GM20431 (cell line): Measurements from ENCODE around the gene COPZ1.

Source experiments
- in situ Hi-C: fragments of 300-500 bp; cut with MseI, MboI; formaldehyde crosslinking; loops from one replicate; pipeline ENCODE4 v1.15.0; 2020; ENCODE audit warnings: low sequenced_read_pairs; ENCODE audit not compliant: unreplicated experiment

The COPZ1 gene

GRCh38 chr12:54356951-54357356 is 32.0 kb downstream of the COPZ1 start:
- in situ Hi-C loops = loop anchor here (25.0 kb wide), 1 partner anchor 345 kb away; the partner anchor contains the start of genes HOXC8 and HOXC9

- in situ Hi-C loops = loop anchor here (25.0 kb wide), 1 partner anchor 345 kb away; the partner anchor contains the start of genes HOXC8 and HOXC9
These were observed 32.7 kb downstream of the COPZ1 start for GRCh38 chr12:54357506-54358190.

DNA sequence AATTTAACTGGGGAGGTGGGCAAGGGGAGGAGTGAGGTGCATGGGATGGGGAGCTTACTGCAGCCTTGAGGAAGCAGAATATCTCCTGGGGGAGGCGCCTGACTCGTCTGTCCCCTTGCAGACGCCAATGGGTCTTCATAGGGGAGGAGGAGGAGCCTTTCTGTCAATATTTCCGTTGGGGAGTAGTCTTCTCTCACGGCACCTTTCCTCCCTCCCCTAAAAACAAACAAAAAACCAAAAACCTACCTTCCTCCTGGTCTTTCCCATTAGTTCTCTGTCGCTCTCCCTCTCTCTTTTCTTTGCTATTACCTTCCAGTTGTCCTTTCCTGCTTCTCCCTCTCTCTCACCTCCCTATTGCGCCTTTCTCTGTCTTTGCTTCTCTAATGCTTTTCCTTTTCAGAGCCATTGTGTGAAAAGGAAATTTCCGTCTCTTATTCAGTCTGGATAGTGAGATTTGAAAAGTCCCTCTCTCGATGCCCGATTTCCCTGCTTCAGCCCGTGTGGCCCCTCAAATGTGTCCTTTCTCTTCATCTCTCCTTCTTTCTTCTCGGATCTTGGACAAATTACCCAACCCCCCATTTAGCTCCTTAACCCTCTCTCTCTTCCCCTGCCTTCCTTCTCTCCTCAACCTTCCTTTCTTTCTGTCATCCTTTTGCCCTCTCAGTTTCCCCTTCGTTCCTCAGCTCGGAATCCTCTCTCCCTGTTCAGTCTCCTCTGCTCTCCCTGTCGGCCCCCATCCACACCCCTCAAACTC is 33.4 kb downstream of the COPZ1 start:
- in situ Hi-C loops = loop anchor here (25.0 kb wide), 1 partner anchor 346 kb away; the partner anchor contains the start of genes HOXC8 and HOXC9

DNA sequence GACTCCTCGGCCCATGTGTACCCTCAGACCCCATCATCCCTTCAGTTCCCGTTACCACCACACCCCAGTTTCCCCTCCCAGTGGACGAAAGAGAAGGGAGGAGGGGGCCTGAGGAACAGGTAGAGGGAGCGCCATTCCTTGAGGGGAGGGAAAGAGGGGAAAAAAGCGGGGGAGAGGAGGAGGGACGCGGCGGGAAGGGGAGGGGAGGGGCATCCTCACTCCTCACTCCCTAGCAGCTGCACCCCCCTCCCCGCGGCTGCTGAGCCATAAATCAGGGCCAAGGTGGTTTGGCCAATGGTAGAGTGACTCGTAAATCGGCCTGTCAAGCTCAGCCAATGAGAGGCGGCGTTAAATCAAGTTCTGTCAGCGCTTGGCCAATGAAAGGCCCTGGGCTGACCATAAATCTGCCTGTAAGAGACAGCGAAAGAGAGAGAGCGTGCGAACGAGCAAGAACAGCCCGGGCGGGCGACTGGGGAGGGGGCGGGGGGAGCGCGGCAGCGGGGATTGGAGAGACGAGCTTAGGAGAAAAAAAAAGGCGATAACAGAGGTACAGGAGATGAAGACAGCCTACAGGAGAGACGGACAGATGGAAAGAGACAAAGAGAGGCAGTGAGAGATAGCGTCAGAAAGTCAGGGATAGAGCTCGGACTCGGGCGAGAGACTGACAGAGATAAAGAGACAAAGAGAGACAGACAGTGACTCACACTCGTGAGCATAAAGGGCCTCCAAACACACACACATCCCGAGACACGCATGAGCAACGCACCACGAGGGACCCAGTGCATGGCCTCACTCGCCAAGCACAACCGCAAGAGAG is 34.2 kb downstream of the COPZ1 start:
- in situ Hi-C loops = loop anchor here (25.0 kb wide), 1 partner anchor 347 kb away; the partner anchor contains the start of genes HOXC8 and HOXC9

GRCh38 chr12:54359762-54360351 is 34.9 kb downstream of the COPZ1 start:
- in situ Hi-C loops = loop anchor here (10.0 to 25.0 kb wide), 2 partner anchors 145 to 348 kb away; partner anchors contain the start of genes HOXC8 and HOXC9

DNA sequence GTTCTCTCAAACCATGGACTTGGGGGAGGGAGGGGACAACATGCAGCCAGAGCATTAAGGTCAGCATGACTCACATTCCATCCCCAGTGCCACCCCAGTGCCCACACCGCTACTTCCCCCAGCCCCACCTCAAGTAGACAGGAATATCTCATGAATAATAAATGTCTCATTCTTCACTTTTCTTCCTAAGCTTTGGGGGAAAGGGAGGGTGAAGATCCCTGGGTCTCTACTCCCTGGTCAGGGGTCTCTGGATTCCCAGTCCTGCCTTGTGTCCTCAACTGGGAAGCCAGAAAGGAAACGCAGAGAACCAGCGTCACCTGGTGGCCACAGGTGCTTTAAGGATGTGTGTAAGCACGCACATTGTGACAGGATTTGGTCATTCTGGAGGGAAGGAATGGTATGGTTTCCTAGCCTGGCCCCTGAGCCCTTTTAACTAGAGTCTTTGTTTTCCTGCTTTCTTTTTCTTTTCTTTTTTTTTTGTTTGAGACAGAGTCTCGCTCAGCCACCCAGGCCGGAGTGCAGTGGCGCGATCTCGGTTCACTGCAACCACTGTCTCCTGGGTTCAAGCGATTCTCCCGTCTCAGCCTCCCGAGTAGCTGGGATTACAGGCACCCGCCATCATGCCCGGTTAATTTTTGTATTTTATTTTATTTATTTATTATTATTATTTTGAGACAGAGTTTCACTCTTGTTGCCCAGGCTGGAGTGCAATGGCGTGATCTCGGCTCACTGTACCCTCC is 36.0 kb downstream of the COPZ1 start:
- in situ Hi-C loops = loop anchor here (10.0 to 25.0 kb wide), 2 partner anchors 146 to 349 kb away; partner anchors contain the start of genes HOXC8 and HOXC9

- in situ Hi-C loops = loop anchor here (10.0 to 25.0 kb wide), 2 partner anchors 148 to 351 kb away; partner anchors contain the start of genes HOXC8 and HOXC9
These were observed 38.1 kb downstream of the COPZ1 start for GRCh38 chr12:54363047-54363446.

- in situ Hi-C loops = loop anchor here (10.0 to 25.0 kb wide), 2 partner anchors 149 to 351 kb away; partner anchors contain the start of genes HOXC8 and HOXC9
These were observed 38.7 kb downstream of the COPZ1 start for GRCh38 chr12:54363618-54364017.

DNA sequence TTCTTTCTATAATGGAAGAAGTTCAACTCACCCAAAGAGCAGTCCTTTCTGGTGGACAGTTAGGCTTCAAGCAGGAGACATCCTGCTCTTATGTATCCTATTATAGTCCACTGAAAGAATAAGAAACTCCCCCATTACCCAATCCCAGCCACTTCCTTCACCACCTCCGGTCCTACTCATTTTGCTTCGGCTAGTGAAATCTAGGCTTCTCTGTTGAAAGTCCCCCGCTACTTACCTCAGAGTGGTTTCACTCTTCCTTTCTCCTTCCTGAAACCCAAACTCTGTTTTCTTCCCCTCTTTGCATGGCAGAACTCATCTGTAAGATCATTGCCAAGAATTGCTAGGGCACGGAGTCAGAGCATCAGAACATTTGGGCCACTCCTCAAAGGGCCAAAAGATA is 39.5 kb downstream of the COPZ1 start, which contains the start of gene GPR84:
Gene GPR84 (minus strand): TSS at position 74 of the 400 bp plus-strand sequence. CDS start 635 bp downstream, outside the sequence.
- in situ Hi-C loops = loop anchor here (10.0 to 25.0 kb wide), 2 partner anchors 150 to 352 kb away; partner anchors contain the start of genes HOXC8 and HOXC9

GRCh38 chr12:54368025-54368708 is 43.2 kb downstream of the COPZ1 start:
- in situ Hi-C loops = loop anchor here (10.0 to 25.0 kb wide), 2 partner anchors 153 to 356 kb away; partner anchors contain the start of genes HOXC8 and HOXC9

DNA sequence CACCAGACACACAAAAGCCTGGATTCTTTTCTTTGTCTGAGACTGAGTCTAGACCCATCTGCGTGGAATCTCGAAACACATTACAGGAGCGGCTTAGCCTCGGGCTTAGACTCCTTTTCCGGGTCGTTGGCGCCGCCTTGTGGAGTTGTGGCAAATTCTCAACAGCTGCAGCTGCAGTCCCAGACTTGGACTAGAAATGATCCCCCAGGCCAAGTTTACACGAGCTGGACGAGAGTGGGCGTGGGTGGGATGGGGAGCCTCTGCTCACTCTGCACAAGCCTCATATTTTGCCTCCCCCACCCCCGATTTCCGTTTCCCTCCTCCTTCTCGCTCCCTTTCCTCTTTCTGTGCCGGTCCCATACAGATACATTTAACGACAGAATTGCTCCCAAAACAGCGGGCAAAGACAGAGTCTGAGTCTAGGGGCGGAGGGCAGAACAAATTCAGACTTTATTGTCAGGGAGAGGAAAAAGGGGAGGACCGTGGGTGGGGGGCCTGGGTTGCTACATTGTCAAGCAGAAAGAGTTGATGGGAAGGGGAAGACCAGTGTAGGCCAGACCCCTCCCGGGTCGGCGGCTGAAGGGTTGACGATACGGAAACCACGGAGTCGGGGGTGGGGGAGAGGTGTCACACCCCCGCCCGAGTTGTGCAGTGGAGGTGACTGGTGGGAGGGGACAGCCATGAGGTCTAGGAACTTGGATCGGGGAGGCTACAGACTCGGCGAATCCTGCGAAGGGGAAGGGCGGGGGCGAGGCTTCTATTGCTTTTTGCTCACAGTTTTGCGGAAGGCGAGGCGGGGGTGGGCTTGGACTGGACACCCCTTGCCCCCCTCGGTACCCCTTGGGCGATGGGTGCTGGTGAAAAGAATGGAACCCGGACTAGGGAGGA is 44.0 kb downstream of the COPZ1 start:
- in situ Hi-C loops = loop anchor here (10.0 to 25.0 kb wide), 2 partner anchors 154 to 357 kb away; partner anchors contain the start of genes HOXC8 and HOXC9

DNA sequence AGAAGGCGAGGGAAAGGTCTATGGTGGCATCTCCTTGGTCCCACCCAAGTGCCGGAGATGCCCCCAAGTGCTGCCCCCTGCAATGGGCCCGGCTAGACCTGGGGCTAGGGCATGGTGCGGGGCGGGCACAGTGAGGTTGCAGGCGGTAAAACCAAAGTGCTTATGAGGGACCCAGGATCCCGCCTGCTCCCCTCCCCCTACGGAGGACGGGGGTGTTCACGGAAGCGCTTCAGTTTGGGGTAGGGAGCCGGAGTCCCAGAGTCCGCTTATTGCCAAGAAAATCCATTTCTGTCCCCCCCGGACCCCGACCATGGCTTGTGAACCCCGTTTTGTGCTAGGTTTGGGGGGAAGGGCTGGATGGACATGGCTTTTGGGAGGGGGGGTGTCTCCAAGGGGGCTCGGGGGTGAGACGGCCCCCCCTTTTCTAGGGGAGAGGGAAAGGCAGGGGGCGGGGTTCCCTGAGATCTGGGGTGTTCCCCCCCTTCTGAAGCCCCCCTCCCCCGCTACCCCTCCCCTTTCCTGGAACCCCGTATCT is 44.7 kb downstream of the COPZ1 start:
- in situ Hi-C loops = loop anchor here (10.0 to 25.0 kb wide), 2 partner anchors 155 to 357 kb away; partner anchors contain the start of genes HOXC8 and HOXC9

- in situ Hi-C loops = loop anchor here (25.0 kb wide), 1 partner anchor 358 kb away; the partner anchor contains the start of genes HOXC8 and HOXC9
These were observed 45.3 kb downstream of the COPZ1 start for GRCh38 chr12:54370171-54370730.

GRCh38 chr12:54371328-54372112 is 46.6 kb downstream of the COPZ1 start:
- in situ Hi-C loops = loop anchor here (25.0 kb wide), 1 partner anchor 359 kb away; the partner anchor contains the start of genes HOXC8 and HOXC9

- in situ Hi-C loops = loop anchor here (25.0 kb wide), 1 partner anchor 360 kb away; the partner anchor contains the start of genes HOXC8 and HOXC9
These were observed 47.3 kb downstream of the COPZ1 start for GRCh38 chr12:54372113-54372806.
